ES-I3 (cell line): ENCODE measurements around the gene RBM20.

ENCODE experiments used
- H3K36me3 ChIP-seq: 2 replicates; pipeline ENCODE4 v1.6.1; 2013; ENCODE audit warnings: mild to moderate bottlenecking, low read length, control low read depth, moderate library complexity; ENCODE audit not compliant: insufficient read depth
- H3K4me1 ChIP-seq: 2 replicates; pipeline ENCODE4 v1.6.1; 2013; ENCODE audit warnings: mild to moderate bottlenecking, control low read depth, low read length; ENCODE audit not compliant: insufficient read depth
- H3K9ac ChIP-seq: 2 replicates; pipeline ENCODE4 v1.6.1; 2013; ENCODE audit warnings: low read depth, mild to moderate bottlenecking, low read length, moderate library complexity
- H3K9me3 ChIP-seq: 2 replicates; pipeline ENCODE4 v1.6.1; 2013; ENCODE audit warnings: mild to moderate bottlenecking, low read length, moderate library complexity; ENCODE audit not compliant: control insufficient read depth, insufficient read depth

RBM20 gene

GRCh38 chr10:110810625-110811024, 166.5 kb downstream of the RBM20 start:
- Histone ChIP-seq H3K9ac (no peak overlapping the region), H3K9me3 (no peaks in the 10 kb centered on the region), H3K4me1 (no peaks in the 10 kb centered on the region; the same call in 1 of the 2 replicates), H3K36me3 (no peaks in the 10 kb centered on the region)

GRCh38 chr10:110811791-110812581, 167.8 kb downstream of the RBM20 start:
- Histone ChIP-seq H3K36me3 (no peaks in the 10 kb centered on the region), H3K9me3 (no peaks in the 10 kb centered on the region), H3K9ac (no peak overlapping the region), H3K4me1 (no peaks in the 10 kb centered on the region; the same call in 1 of the 2 replicates)

- Histone ChIP-seq H3K4me1 (no peaks in the 10 kb centered on the region; the same call in 1 of the 2 replicates), H3K9me3 (no peaks in the 10 kb centered on the region), H3K9ac (no peak overlapping the region), H3K36me3 (no peaks in the 10 kb centered on the region)
Measured at GRCh38 chr10:110812583-110812982, 168.4 kb downstream of the RBM20 start.

- no peaks in the 10 kb centered on the region for H3K9me3 ChIP-seq
- no peaks in the 10 kb centered on the region for H3K36me3 ChIP-seq
- H3K9ac ChIP-seq: no peak overlapping the region
- H3K4me1 ChIP-seq: no peaks in the 10 kb centered on the region; the same call in 1 of the 2 replicates
Measured at GRCh38 chr10:110813743-110814472, 169.8 kb downstream of the RBM20 start.

- no peaks in the 10 kb centered on the region for H3K9me3 ChIP-seq
- H3K36me3 ChIP-seq: no peaks in the 10 kb centered on the region
- no peaks in the 10 kb centered on the region; the same call in 1 of the 2 replicates for H3K4me1 ChIP-seq
- no peak overlapping the region for H3K9ac ChIP-seq
Measured at GRCh38 chr10:110815354-110816004, 171.3 kb downstream of the RBM20 start.

- H3K9ac ChIP-seq: no peak overlapping the region
- H3K4me1 ChIP-seq: peaks cover 2% of the 10 kb centered on the region; the same call in 1 of the 2 replicates
- H3K36me3 ChIP-seq: no peaks in the 10 kb centered on the region
- no peaks in the 10 kb centered on the region for H3K9me3 ChIP-seq
Measured at GRCh38 chr10:110817614-110818013, 173.5 kb downstream of the RBM20 start.

GRCh38 chr10:110818311-110819256, 174.4 kb downstream of the RBM20 start:
- H3K4me1 ChIP-seq: peaks cover 10% of the 10 kb centered on the region; the same call in 1 of the 2 replicates
- no peaks in the 10 kb centered on the region for H3K9me3 ChIP-seq
- no peaks in the 10 kb centered on the region; the same call in 1 of the 2 replicates for H3K36me3 ChIP-seq
- no peak overlapping the region for H3K9ac ChIP-seq

- Histone ChIP-seq H3K36me3 (no peaks in the 10 kb centered on the region; the same call in 1 of the 2 replicates), H3K4me1 (peaks cover 11% of the 10 kb centered on the region; the same call in 1 of the 2 replicates), H3K9ac (no peak overlapping the region), H3K9me3 (no peaks in the 10 kb centered on the region)
Measured at GRCh38 chr10:110820321-110820814, 176.2 kb downstream of the RBM20 start.

GRCh38 chr10:110821508-110821907, 177.4 kb downstream of the RBM20 start:
- Histone ChIP-seq H3K36me3 (no peaks in the 10 kb centered on the region; the same call in 1 of the 2 replicates), H3K9me3 (no peaks in the 10 kb centered on the region), H3K4me1 (peaks cover 11% of the 10 kb centered on the region; the same call in 1 of the 2 replicates), H3K9ac (no peak overlapping the region)

GRCh38 chr10:110822035-110822711, 178.0 kb downstream of the RBM20 start:
- H3K36me3 ChIP-seq: no peaks in the 10 kb centered on the region; the same call in 1 of the 2 replicates

GRCh38 chr10:110822712-110823311, 178.7 kb downstream of the RBM20 start:
- H3K36me3 ChIP-seq: no peaks in the 10 kb centered on the region; the same call in 1 of the 2 replicates

More at GRCh38 chr10:110822035-110822711, 178.0 kb downstream of the RBM20 start:
- Histone ChIP-seq H3K9me3 (no peaks in the 10 kb centered on the region), H3K9ac (no peak overlapping the region), H3K4me1 (peaks cover 11% of the 10 kb centered on the region; the same call in 1 of the 2 replicates)

GRCh38 chr10:110824152-110824441, 180.0 kb downstream of the RBM20 start:
- Histone ChIP-seq H3K4me1 (peaks cover 11% of the 10 kb centered on the region; the same call in 1 of the 2 replicates), H3K9ac (no peak overlapping the region), H3K9me3 (no peaks in the 10 kb centered on the region), H3K36me3 (no peaks in the 10 kb centered on the region; the same call in 1 of the 2 replicates)

More at GRCh38 chr10:110822712-110823311, 178.7 kb downstream of the RBM20 start:
- H3K9ac ChIP-seq: no peak overlapping the region
- peaks cover 11% of the 10 kb centered on the region; the same call in 1 of the 2 replicates for H3K4me1 ChIP-seq
- H3K9me3 ChIP-seq: no peaks in the 10 kb centered on the region
